HG03135 (cell line): ENCODE measurements around the gene GON7.
"Not testable (repeated sequence)": the region's sequence is repeated elsewhere in the genome, so short reads cannot be mapped to it uniquely, and the experiment has no call there.

Experiments
- ATAC-seq: cut with Tn5 transposase; IDR thresholded peaks from one replicate; pipeline ENCODE4 v1.9.1; 2021; ENCODE audit warnings: mild to moderate bottlenecking, moderate library complexity; ENCODE audit not compliant: unreplicated experiment

Gene GON7

GRCh38 chr14:93206793-93207467 lies at the start of gene GON7, which contains the start of gene UBR7:
TSS of gene GON7 (minus strand) at chr14:93207065. CDS start at chr14:93207037, 28 bp downstream.
TSS of gene UBR7 (plus strand) at chr14:93207256. CDS start at chr14:93207292, 36 bp downstream.
- ATAC-seq: peak; percentile 83

GRCh38 chr14:93249128-93249831 lies 42.4 kb upstream of the GON7 start:
- no peak for ATAC-seq

DNA sequence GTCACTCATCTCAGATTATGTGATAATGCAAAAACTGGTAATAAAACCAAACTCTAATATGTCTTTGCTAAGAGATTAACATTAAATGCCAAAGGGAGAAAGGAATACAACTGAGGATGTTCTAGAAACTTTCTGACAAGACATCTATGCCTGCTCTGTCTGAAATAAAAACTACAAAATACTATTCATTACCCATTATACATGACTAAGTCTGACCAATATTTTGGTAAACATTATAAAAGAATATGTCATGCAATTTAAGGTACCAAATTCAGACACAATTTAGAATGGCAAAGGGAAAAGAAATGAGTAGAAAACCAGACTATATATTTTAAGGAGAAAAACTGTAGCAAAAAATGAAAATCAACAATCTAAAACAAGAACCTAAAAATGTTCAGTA lies 39.7 kb upstream of the GON7 start:
- ATAC-seq: no peak

GRCh38 chr14:93245764-93246420 lies 39.0 kb upstream of the GON7 start:
- no peak for ATAC-seq

DNA sequence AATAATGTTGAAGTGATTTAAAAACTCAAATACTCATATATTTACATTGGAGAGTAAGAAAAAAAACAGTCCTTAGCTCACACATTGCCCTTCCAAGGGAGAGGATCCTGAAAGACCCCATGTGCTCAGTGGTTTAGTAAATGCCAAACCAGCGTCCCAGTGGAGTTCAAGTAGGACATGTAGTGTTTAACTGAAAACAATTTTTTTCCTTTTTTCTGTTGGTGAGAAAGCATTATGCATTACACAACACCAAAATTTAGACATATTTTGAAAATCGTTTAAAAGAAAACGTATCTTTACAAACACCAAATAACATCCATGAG lies 33.8 kb upstream of the GON7 start:
- ATAC-seq: no peak

DNA sequence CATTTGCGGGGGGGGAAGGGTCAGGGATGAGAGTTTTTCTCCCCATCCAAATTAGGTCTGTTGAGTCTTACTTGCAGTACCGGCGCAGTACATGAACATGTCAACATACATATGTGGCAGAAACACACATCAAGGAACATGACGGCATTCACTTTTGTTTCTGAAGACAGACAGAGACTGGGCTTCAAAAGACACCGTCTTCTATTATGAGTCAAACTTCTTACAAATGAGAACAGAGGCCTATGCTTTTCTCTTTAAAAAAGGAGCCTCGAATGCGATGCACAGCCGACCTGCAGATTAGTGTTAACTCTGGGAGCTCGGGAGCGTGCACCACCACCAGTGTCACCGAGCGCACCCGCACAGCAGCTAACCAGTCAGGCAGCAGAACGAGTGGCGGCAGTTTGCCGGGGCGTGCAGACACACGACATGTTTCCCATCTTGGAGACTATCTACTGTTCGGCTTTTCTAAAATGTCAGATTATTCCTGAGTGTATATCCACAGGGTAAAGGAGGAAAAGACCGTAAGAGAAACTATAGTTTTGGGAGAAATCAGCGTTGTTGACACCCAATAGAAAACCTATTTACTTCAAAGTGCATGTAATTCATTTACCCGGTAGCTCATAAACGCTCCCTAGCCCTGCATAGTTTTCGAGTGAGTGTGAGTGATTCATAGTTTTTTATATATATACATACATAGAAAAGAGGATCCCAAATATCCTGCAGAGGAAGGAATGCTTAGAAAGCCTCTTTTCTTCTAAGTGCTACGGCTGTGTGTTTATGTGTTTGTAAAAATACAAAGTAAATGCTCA lies 33.2 kb upstream of the GON7 start:
- ATAC-seq: no peak

GRCh38 chr14:93234798-93235197 lies 27.9 kb upstream of the GON7 start:
- ATAC-seq: no peak

DNA sequence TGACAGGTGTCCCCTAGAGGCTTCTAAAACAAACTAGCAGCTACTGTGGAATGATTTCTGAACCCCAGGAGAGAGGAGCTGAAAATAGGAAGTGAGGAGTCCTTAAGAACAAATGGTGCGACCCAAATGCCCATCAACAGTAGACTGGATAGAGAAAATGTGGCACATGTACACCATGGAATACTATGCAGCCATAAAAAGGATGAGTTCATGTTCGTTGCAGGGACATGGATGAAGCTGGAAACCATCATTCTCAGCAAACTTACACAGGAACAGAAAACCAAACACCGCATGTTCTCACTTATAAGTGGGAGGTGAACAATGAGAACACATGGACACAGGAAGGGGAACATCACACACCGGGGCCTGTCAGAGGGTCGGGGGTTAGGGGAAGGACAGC lies 26.2 kb upstream of the GON7 start:
- not testable (repeated sequence) for ATAC-seq

GRCh38 chr14:93232159-93232558 lies 25.3 kb upstream of the GON7 start:
- no peak for ATAC-seq

- no peak for ATAC-seq
Measured at GRCh38 chr14:93231129-93231979, 24.5 kb upstream of the GON7 start.

DNA sequence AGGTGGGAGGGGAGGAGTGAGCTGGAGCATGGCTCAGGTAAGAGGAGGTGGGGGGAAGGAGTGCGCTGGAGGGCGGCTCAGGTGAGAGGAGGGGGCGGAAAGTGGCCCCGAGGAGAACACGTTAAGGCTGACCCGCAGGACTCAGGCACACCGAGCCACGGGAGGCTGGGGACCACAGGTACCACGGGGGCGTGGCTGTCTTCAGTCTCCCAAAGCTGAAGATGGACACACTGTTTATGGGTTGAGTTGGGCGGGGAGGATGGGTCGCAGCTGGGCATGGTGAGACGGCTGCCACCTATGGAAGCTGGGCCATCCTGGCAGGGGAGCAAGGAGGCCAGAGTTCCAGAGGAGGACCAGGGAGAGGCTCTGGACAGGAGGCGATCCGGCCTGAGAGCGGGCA lies 23.7 kb upstream of the GON7 start:
- no peak for ATAC-seq

DNA sequence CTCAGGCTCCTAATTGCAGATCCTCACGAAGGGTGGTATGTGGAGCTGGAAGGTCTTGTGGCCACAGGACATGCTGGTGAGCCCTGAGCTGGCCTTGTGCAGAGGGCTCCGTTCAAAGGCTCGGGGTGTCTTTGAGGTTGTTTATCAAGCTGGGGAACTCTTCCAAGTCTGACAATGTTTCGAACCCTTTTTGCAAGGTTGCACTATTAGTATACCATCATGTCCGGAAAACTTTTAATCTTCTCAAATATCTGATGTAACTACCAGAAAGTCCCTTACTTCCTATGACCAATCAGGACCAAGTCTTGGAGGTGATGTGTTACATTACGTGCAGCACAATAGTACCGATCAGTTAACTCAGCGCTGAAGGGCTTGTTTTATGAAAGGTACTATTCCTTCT lies 21.7 kb upstream of the GON7 start:
- ATAC-seq: no peak

GRCh38 chr14:93223565-93223964 lies 16.7 kb upstream of the GON7 start:
- ATAC-seq: no peak

DNA sequence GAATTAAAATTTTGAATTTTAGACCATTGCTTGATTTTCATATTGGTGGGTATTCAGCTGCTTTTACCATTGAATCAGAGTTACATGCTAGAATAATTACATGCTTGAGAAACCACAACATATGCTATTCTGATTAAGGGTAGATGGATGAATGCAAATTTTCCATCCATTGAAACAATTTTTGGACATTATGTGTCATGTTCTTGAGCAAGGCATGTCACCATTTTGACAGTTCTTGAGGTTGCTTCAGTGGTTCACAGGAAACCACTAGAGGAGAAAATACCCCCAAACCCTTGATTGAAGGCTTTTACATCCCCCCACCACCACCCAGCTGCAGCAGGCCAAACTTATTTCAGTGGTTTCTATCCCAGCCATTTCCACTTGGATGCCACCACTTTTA lies 13.6 kb upstream of the GON7 start:
- no peak for ATAC-seq

- ATAC-seq: no peak
Measured at GRCh38 chr14:93219103-93219726, 12.3 kb upstream of the GON7 start.

- ATAC-seq: no peak
Measured at GRCh38 chr14:93214598-93214997, 7.7 kb upstream of the GON7 start.

GRCh38 chr14:93212432-93212831 lies 5.6 kb upstream of the GON7 start:
- peak; percentile 49 for ATAC-seq

DNA sequence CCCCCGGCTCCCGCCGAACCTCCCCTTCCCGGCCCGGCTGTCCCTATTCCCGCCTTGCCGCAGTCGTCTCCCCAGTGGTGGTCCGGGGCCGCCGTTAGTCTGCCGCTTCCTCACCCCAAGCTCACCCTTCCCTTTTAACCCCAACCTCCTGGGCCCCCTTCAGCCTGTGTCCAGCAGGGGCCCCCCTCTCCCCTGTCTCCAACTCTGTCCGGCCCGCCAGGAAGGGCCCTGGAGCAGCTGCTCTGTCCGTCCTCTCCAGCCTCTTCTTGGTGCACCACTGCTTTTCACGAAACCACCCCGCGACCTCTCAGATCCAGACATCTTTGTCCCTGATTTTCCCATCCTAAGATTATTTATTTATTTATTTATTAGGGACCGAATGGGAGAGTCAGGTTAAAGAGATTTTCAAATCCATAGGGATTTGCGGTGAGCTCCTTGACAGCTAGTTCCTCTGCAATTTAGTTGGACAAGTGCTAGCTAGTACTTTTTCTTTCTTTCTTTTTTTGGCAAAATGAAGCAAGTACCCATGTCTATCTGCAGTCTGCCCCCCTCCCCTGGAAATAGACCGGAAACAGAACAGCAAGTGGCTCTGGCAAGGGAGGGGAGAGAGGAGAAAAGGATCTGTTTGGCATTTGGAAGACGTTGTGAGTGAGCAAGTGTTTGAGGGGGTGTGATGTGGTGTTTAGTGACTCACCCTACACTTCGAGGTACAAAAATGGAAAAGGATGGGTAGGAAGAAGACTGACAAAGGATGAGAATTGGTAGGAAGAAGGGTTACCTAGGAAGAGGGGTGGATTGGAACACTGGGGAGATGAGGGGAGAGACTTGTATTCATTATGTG lies 823 bp upstream of the GON7 start:
- peak; percentile 41 for ATAC-seq

DNA sequence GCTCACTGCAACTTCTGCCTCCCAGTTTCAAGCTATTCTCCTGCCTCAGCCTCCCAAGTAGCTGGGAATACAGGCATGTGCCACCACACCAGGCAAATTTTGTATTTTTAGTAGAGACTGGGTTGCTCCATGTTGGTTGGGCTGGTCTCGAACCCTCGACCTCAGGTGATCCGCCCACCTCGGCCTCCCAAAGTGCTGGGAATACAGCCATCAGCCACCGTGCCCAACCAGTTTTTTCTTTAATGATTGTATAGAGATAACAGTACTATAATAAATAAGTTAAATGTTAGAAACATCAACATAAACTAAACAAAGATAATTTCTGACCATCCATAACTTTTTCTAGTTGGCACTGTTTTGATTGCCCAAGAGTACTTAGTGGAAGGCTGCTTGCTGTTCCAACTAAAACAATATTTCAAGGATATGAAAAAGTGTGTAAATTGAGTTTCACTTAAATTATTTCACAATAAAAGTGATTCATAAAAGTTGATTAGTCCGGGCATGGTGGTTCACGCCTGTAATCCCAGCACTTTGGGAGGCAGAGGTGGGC lies 5.6 kb downstream of the GON7 start:
- no peak for ATAC-seq
